B cell (primary cell): ENCODE measurements around the gene SLC10A2. TPM values are rescaled to one million over a fixed set of nuclear protein-coding genes. Genes with fewer than 3 reads are reported as not detected.

Source experiments
- ATAC-seq: fragments of 200-7000 bp; cut with Tn5 transposase; one replicate; pipeline ENCODE4 v1.10.0; 2021; ENCODE audit warnings: low read depth, mild to moderate bottlenecking, moderate number of reproducible peaks, moderate library complexity
- CTCF ChIA-PET: fragments of 350-600 bp; sonication (Branson Sonifier 250); formaldehyde crosslinking; loops from one replicate; lab custom pipeline; 2021; ENCODE audit warnings: antibody characterized with exemption, inconsistent platforms; lab: Charles Lee
- POLR2A ChIA-PET: fragments of 350-600 bp; sonication (Branson Sonifier 250); formaldehyde crosslinking; loops from one replicate; lab custom pipeline; 2021; ENCODE audit warnings: antibody characterized with exemption; lab: Charles Lee
- DNase-seq: peaks from one replicate; pipeline ENCODE4 v3.0.0; 2013
- H2AFZ ChIP-seq: 2 replicates; pipeline ENCODE4 v1.6.1; 2012; ENCODE audit warnings: mild to moderate bottlenecking, low read depth, low read length; ENCODE audit not compliant: insufficient read depth, poor library complexity, severe bottlenecking
- H3K27ac ChIP-seq, 2 donors: 1 replicate in 1 of 2; 2 replicates in 1 of 2; pipeline ENCODE4 v1.5.1; 2012 to 2013; ENCODE audit warnings: low read length in 2 of 2, mild to moderate bottlenecking in 2 of 2, moderate library complexity in 1 of 2
- H3K27me3 ChIP-seq, 4 experiments: fragments of 200-600 bp in 1 of 4; sonication (generic) in 1 of 4; replicated peaks in 1 of 4; 1 replicate in 2 of 4; 2 replicates in 2 of 4; pipeline versions ENCODE4 v1.6.1 to v1.7.0; 2013 to 2016; ENCODE audit warnings: low read length in 3 of 4, mild to moderate bottlenecking in 2 of 4, mixed read lengths in 1 of 4, moderate library complexity in 1 of 4; ENCODE audit not compliant: insufficient read depth in 4 of 4, control insufficient read depth in 3 of 4; ENCODE audit errors: control extremely low read depth in 1 of 4
- H3K36me3 ChIP-seq, 2 experiments: replicated peaks in 1 of 2; 1 replicate in 1 of 2; 2 replicates in 1 of 2; pipeline versions ENCODE4 v1.6.1 to v1.7.1; 2013; ENCODE audit warnings: low read length in 1 of 2; ENCODE audit not compliant: insufficient read depth in 2 of 2, control insufficient read depth in 1 of 2; ENCODE audit errors: control extremely low read depth in 1 of 2, extremely low read depth in 1 of 2
- H3K4me1 ChIP-seq, 2 donors: fragments of 200-600 bp in 1 of 2; sonication (generic) in 1 of 2; 1 replicate in 1 of 2; 2 replicates in 1 of 2; pipeline versions ENCODE4 v1.5.1 to v1.6.1; 2013 to 2017; ENCODE audit warnings: low read length in 2 of 2; ENCODE audit not compliant: control insufficient read depth in 2 of 2, insufficient read depth in 2 of 2
- H3K4me2 ChIP-seq: replicated peaks from 2 replicates; pipeline ENCODE3; 2012; ENCODE audit warnings: mild to moderate bottlenecking, low read depth, low read length; ENCODE audit not compliant: poor library complexity, severe bottlenecking
- H3K4me3 ChIP-seq, 5 experiments: fragments of 200-600 bp in 1 of 5; sonication (generic) in 1 of 5; 1 replicate in 3 of 5; 2 replicates in 2 of 5; pipeline versions ENCODE4 v1.5.1 to v1.7.0; 2011 to 2016; ENCODE audit warnings: low read length in 4 of 5, mild to moderate bottlenecking in 4 of 5, low read depth in 2 of 5, control low read depth in 1 of 5, moderate library complexity in 1 of 5; ENCODE audit not compliant: insufficient read depth in 1 of 5; ENCODE audit errors: control extremely low read depth in 1 of 5, extremely low read depth in 1 of 5
- H3K79me2 ChIP-seq: fragments of 200-600 bp; sonication (generic); one replicate; pipeline ENCODE4 v1.6.0; 2016; ENCODE audit warnings: low read length; ENCODE audit not compliant: control insufficient read depth, insufficient read depth
- H3K9ac ChIP-seq: fragments of 200-600 bp; sonication (generic); 2 replicates; pipeline ENCODE4 v1.6.1; 2017; ENCODE audit warnings: mild to moderate bottlenecking, low read length, moderate library complexity
- H3K9me3 ChIP-seq, 3 donors: one replicate each; pipeline versions ENCODE4 v1.6.1 to v1.7.1; 2013; ENCODE audit warnings: low read length in 2 of 3; ENCODE audit not compliant: control insufficient read depth in 2 of 3, insufficient read depth in 1 of 3; ENCODE audit errors: control extremely low read depth in 1 of 3
- H4K20me1 ChIP-seq: 2 replicates; pipeline ENCODE4 v1.6.0; 2012; ENCODE audit warnings: mild to moderate bottlenecking, low read length; ENCODE audit not compliant: insufficient read depth, control insufficient read depth, poor library complexity, severe bottlenecking
- H3K27ac Mint-ChIP-seq: one replicate; pipeline ENCODE4 v1.8.0; 2021; ENCODE audit warnings: mixed read lengths
- H3K27me3 Mint-ChIP-seq: one replicate; pipeline ENCODE4 v1.8.0; 2021; ENCODE audit warnings: mixed read lengths
- H3K4me1 Mint-ChIP-seq: one replicate; pipeline ENCODE4 v1.8.0; 2021; ENCODE audit warnings: mixed read lengths
- H3K4me3 Mint-ChIP-seq: one replicate; pipeline ENCODE4 v1.8.0; 2021; ENCODE audit warnings: mixed read lengths
- H3K9me3 Mint-ChIP-seq: one replicate; pipeline ENCODE4 v1.8.0; 2022; ENCODE audit warnings: mixed read lengths; ENCODE audit not compliant: insufficient read depth
- CTCF ChIP-seq: fragments of 200-600 bp; IDR thresholded peaks from one replicate; pipeline ENCODE4 v1.8.0; 2022; ENCODE audit warnings: antibody characterized with exemption, mild to moderate bottlenecking
- EZH2 ChIP-seq: IDR thresholded peaks from 2 replicates; pipeline ENCODE4 v1.6.1; 2012; ENCODE audit warnings: borderline replicate concordance, low read depth, mild to moderate bottlenecking, moderate library complexity, low read length; ENCODE audit not compliant: insufficient read depth, poor library complexity, severe bottlenecking
- WGBS: methylation state at CpG from one replicate; pipeline ENCODE4 v1.1.5; 2013; ENCODE audit warnings: missing lambda C conversion rate; ENCODE audit not compliant: insufficient coverage; 5-methylcytosine and 5-hydroxymethylcytosine counted together
- intact Hi-C: fragments of 100-400 bp; cut with micrococcal nuclease; formaldehyde crosslinking; loops from one replicate; pipeline ENCODE4 v1.10.0; 2022
- polyA plus RNA-seq: library from polyadenylated mRNA; depleted of rRNA; stranded (reverse); fragments of >200 nt; gene quantifications from 2 replicates; pipeline ENCODE4 v1.2.3, GENCODE V29; 2012
- total RNA-seq, 2 donors: library from RNA; stranded (reverse); fragments of 120-200 nt in 1 of 2; gene quantifications; 1 replicate in 1 of 2; 2 replicates in 1 of 2; pipeline versions ENCODE4 v1.2.3 to v1.2.4, GENCODE V29; 2013 to 2022

SLC10A2 gene
- total and polyA plus RNA-seq, 2 donors (not counting 1 experiment from before 2014, with no cell fraction given): not detected

- DNase-seq (no peak), ATAC-seq (no peak)
- no peaks in the 10 kb centered on the region for H3K27me3 ChIP-seq
- H3K4me3 ChIP-seq: no peak overlapping the region
- no peaks in the 10 kb centered on the region for H3K79me2 ChIP-seq
- no peaks in the 10 kb centered on the region for H3K4me1 Mint-ChIP-seq
- no peak overlapping the region for H2AFZ ChIP-seq
- WGBS: 80% methylated on average over 1 of the region's 2 CpGs
- no peak overlapping the region for H3K27ac Mint-ChIP-seq
- no peaks in the 10 kb centered on the region for H3K4me1 ChIP-seq
- no peaks in the 10 kb centered on the region for H4K20me1 ChIP-seq
- H3K36me3 ChIP-seq: no peaks in the 10 kb centered on the region
- no peak for TF ChIP-seq CTCF
- TF ChIP-seq EZH2: no peak
- H3K4me3 Mint-ChIP-seq: no peak overlapping the region
- intact Hi-C loops: no loop called here
- ChIA-PET CTCF (no interaction called here), POLR2A (no interaction called here)
- H3K27ac ChIP-seq: no peak overlapping the region
- H3K27me3 Mint-ChIP-seq: no peaks in the 10 kb centered on the region
- H3K9ac ChIP-seq: no peak overlapping the region
- peaks cover 0 to 33% (median 19%) of the 10 kb centered on the region in 3 donors for H3K9me3 ChIP-seq
- H3K4me2 ChIP-seq: no peak overlapping the region
- H3K9me3 Mint-ChIP-seq: peaks cover 13% of the 10 kb centered on the region
These were observed 10.2 kb downstream of the SLC10A2 start for GRCh38 chr13:103056008-103056407.

DNA sequence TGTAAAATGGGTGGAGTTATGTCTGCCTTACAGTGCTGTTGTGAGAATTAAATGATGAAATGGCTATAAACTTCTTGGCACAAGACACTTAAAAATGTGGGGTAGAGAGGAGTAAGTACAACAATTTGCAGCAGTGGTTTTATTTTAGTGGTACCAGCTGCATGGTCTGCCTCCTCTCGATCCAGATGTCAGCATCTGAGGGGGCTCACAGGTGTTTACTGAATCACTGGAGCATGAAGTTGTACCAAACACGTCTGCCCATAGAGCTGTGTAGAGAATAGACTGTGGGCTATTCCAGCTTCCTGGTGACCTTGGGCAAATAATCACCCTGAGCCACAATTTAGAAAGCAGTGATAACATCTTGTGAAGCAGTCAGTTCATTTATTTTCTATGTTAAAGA lies 11.1 kb downstream of the SLC10A2 start:
- no peak overlapping the region for H3K4me3 ChIP-seq
- POLR2A ChIA-PET: no interaction called here
- H3K4me2 ChIP-seq: no peak overlapping the region
- no peak overlapping the region for H3K4me3 Mint-ChIP-seq
- no peaks in the 10 kb centered on the region for H3K36me3 ChIP-seq
- H3K79me2 ChIP-seq: no peaks in the 10 kb centered on the region
- H3K9me3 ChIP-seq: peaks cover 0 to 33% (median 19%) of the 10 kb centered on the region in 3 donors
- CTCF ChIA-PET: no interaction called here
- no peaks in the 10 kb centered on the region for H3K4me1 ChIP-seq
- no peak overlapping the region for H3K27ac ChIP-seq
- H3K4me1 Mint-ChIP-seq: no peaks in the 10 kb centered on the region
- TF ChIP-seq EZH2 (no peak), CTCF (no peak)
- 27% methylated on average over 2 of the region's 2 CpGs for WGBS
- intact Hi-C loops: no loop called here
- H3K27me3 ChIP-seq: no peaks in the 10 kb centered on the region
- no peak overlapping the region for H3K27ac Mint-ChIP-seq
- DNase-seq (no peak), ATAC-seq (no peak)
- no peaks in the 10 kb centered on the region for H3K27me3 Mint-ChIP-seq
- H3K9ac ChIP-seq: no peak overlapping the region
- no peak overlapping the region for H2AFZ ChIP-seq
- peaks cover 13% of the 10 kb centered on the region for H3K9me3 Mint-ChIP-seq
- no peaks in the 10 kb centered on the region for H4K20me1 ChIP-seq
